ENCODE results near the gene NME8. TPM values are rescaled to one million over a fixed set of nuclear protein-coding genes. Genes with fewer than 3 reads are reported as not detected.

Gene NME8
- total RNA-seq, 2 donors from 2014 or later, result 2.3 to 9.2 TPM

DNA sequence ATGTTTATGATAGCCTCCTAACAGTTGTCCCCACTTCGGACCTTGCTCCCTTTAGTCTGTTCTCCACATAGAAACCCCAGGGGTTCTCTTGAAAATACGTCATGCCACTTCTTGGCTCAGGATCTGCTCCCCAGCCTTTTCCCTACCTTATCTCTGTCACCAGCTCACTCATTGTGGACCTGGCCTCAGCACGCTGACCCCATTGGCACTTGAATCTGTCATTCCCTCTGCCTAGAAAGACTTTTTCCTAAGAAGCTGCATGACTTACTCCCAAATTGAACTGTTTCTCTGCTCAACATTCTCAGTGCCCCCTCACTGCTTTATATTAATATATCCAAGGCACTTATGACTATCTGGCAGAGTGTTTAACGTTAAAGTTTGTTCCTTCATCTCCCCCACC is 80.5 kb downstream of the NME8 start:
- TF ChIP-seq, protein P1, sequence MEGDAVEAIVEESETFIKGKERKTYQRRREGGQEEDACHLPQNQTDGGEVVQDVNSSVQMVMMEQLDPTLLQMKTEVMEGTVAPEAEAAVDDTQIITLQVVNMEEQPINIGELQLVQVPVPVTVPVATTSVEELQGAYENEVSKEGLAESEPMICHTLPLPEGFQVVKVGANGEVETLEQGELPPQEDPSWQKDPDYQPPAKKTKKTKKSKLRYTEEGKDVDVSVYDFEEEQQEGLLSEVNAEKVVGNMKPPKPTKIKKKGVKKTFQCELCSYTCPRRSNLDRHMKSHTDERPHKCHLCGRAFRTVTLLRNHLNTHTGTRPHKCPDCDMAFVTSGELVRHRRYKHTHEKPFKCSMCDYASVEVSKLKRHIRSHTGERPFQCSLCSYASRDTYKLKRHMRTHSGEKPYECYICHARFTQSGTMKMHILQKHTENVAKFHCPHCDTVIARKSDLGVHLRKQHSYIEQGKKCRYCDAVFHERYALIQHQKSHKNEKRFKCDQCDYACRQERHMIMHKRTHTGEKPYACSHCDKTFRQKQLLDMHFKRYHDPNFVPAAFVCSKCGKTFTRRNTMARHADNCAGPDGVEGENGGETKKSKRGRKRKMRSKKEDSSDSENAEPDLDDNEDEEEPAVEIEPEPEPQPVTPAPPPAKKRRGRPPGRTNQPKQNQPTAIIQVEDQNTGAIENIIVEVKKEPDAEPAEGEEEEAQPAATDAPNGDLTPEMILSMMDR (conservative IDR thresholded peaks at IDR 0.05), result no peak
- H3K9me3 Mint-ChIP-seq, result peaks cover 8% of the 10 kb centered on the region
- H3K4me3 Mint-ChIP-seq, result no peak overlapping the region
- peaks cover 9% of the 10 kb centered on the region for H3K9me3 ChIP-seq (ENCODE audit: control insufficient read depth, low read length)
- no peak overlapping the region for H3K27ac ChIP-seq (ENCODE audit: low read depth, low read length)
- H3K4me1 ChIP-seq (ENCODE audit: control insufficient read depth, insufficient read depth, low read length), result no peaks in the 10 kb centered on the region
- H3K36me3 Mint-ChIP-seq (ENCODE audit: low read depth), result no peaks in the 10 kb centered on the region
- H3K4me3 ChIP-seq (ENCODE audit: low read length), result no peak overlapping the region
- no peak for DNase-seq
- H3K27ac Mint-ChIP-seq, result no peak overlapping the region
- H3K27me3 ChIP-seq (ENCODE audit: control insufficient read depth, insufficient read depth, low read length, poor library complexity, severe bottlenecking), result no peaks in the 10 kb centered on the region
- no peak overlapping the region for H3K9ac ChIP-seq (ENCODE audit: extremely low read depth, low read length, poor library complexity, severe bottlenecking)
- no peaks in the 10 kb centered on the region for H3K36me3 ChIP-seq (ENCODE audit: control insufficient read depth, insufficient read depth, low read length)
- peaks cover 4% of the 10 kb centered on the region for H3K27me3 Mint-ChIP-seq (ENCODE audit: insufficient read depth)
- no peaks in the 10 kb centered on the region for H3K4me1 Mint-ChIP-seq
- WGBS, 2 experiments (ENCODE audit: insufficient coverage in 1 of 2, insufficient read length in 1 of 2), result 89 to 95% methylated on average over 2 to 4 of the region's 4 CpGs

DNA sequence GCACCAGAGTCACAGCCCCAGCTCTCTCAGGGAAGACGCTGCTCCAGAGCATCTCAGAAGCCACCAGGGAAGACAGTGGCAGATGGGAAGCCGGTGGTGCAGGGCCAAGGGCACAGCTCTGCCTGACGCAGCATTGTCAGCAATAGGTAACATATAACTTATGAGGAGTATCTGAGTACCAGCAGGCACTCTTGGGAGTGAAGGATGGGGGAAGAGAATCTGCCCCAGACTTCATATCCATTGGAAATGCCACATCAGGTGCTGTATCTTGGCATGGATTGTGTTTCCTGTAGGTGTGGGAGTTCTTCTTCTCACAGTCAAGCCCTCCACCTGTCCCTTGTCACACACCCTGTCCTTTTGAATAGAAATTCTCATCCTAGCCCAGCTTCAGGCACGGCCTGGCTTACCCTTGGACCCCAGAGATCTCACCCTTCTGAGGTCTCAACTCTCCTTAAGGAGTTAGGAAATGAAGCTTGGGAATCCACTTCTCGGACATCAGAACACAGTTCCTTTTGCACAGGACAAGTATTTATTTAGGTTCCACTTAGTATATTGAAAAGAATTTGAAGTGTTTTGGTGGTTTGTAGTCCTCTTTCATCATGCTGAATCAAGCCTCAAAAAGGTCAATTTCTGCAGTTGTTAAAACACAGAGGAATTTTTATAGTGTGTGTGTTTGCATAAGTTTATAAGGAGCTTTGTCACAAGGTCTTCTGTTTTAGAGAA is 82.0 kb downstream of the NME8 start:
- DNase-seq, result no peak
- 77 to 93% methylated on average over 3 to 5 of the region's 5 CpGs for WGBS, 2 experiments (ENCODE audit: insufficient coverage in 1 of 2, insufficient read length in 1 of 2)
- no peak overlapping the region for H3K4me3 ChIP-seq (ENCODE audit: low read length)
- Mint-ChIP-seq H3K27me3 (ENCODE audit: insufficient read depth) (no peaks in the 10 kb centered on the region), H3K36me3 (ENCODE audit: low read depth) (no peaks in the 10 kb centered on the region), H3K27ac (no peak overlapping the region), H3K9me3 (peaks cover 4% of the 10 kb centered on the region), H3K4me3 (no peak overlapping the region), H3K4me1 (no peaks in the 10 kb centered on the region)
- H3K27ac ChIP-seq (ENCODE audit: low read depth, low read length), result no peak overlapping the region
- H3K4me1 ChIP-seq (ENCODE audit: control insufficient read depth, insufficient read depth, low read length), result no peaks in the 10 kb centered on the region
- peaks cover 6% of the 10 kb centered on the region for H3K9me3 ChIP-seq (ENCODE audit: control insufficient read depth, low read length)
- TF ChIP-seq, protein P1 (conservative IDR thresholded peaks at IDR 0.05), result no peak
- H3K36me3 ChIP-seq (ENCODE audit: control insufficient read depth, insufficient read depth, low read length), result no peaks in the 10 kb centered on the region
- H3K9ac ChIP-seq (ENCODE audit: extremely low read depth, low read length, poor library complexity, severe bottlenecking), result no peak overlapping the region
- no peaks in the 10 kb centered on the region for H3K27me3 ChIP-seq (ENCODE audit: control insufficient read depth, insufficient read depth, low read length, poor library complexity, severe bottlenecking)

DNA sequence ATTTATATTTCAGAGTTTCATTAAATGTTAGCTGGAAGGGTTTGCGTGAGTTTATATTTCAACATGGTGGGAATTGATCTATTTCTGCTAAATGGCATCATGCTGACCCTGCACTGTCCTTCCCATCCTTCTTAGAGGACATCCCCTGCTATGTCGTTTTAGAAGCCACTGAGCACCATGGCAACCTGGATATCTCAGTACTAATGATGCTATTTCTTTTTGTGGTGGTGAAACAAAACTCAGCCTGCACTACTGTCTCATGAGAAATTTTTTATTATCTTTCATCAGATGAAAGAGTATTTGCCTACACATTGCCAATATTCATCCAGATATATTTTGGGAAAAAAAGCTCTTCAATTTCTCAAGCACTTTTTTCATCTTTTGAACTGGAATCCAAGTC is 84.1 kb downstream of the NME8 start:
- Mint-ChIP-seq H3K27me3 (ENCODE audit: insufficient read depth) (no peaks in the 10 kb centered on the region), H3K27ac (no peak overlapping the region), H3K4me1 (no peaks in the 10 kb centered on the region), H3K4me3 (no peak overlapping the region), H3K9me3 (no peaks in the 10 kb centered on the region), H3K36me3 (ENCODE audit: low read depth) (no peaks in the 10 kb centered on the region)
- Histone ChIP-seq H3K4me1 (ENCODE audit: control insufficient read depth, insufficient read depth, low read length) (no peaks in the 10 kb centered on the region), H3K27me3 (ENCODE audit: control insufficient read depth, insufficient read depth, low read length, poor library complexity, severe bottlenecking) (no peaks in the 10 kb centered on the region), H3K9ac (ENCODE audit: extremely low read depth, low read length, poor library complexity, severe bottlenecking) (no peak overlapping the region), H3K36me3 (ENCODE audit: control insufficient read depth, insufficient read depth, low read length) (no peaks in the 10 kb centered on the region), H3K27ac (ENCODE audit: low read depth, low read length) (no peak overlapping the region), H3K4me3 (ENCODE audit: low read length) (no peak overlapping the region), H3K9me3 (ENCODE audit: control insufficient read depth, low read length) (no peaks in the 10 kb centered on the region)
- 89 to 100% methylated on average over 1 to 2 of the region's 2 CpGs for WGBS, 2 experiments (ENCODE audit: insufficient coverage in 1 of 2, insufficient read length in 1 of 2)
- TF ChIP-seq, protein P1 (conservative IDR thresholded peaks at IDR 0.05), result no peak
- DNase-seq, result no peak

Measured in endodermal cell (in vitro differentiated cells).